Measurements from ENCODE around the gene ABHD2. TPM values are rescaled to one million over a fixed set of nuclear protein-coding genes. Genes with fewer than 3 reads are reported as not detected.

ABHD2 gene
- total RNA-seq, 2 experiments from 2014 or later = 41.5 to 52.1 TPM

- DNase-seq (peak; percentile 65), ATAC-seq (no peak)
- Mint-ChIP-seq H3K4me1 (peaks cover 30% of the 10 kb centered on the region), H3K36me3 (ENCODE audit: low read depth) (peaks cover 7% of the 10 kb centered on the region), H3K4me3 (no peak overlapping the region), H3K9me3 (ENCODE audit: low read depth) (no peaks in the 10 kb centered on the region), H3K27ac (no peak overlapping the region), H3K27me3 (no peaks in the 10 kb centered on the region)
- CTCF ChIA-PET = interaction anchor here (0.6 to 6.8 kb wide), 35 partner anchors 9 to 313 kb away, joined by 3 to 50 read pairs (median 5); partner anchors contain the start of gene ABHD2
- POLR2A ChIA-PET = interaction anchor here (0.6 to 1.0 kb wide), 2 partner anchors 8 to 57 kb away, joined by 4 read pairs; no protein-coding TSS in a partner anchor
- intact Hi-C loops (cut with DNase I, micrococcal nuclease) = loop anchor here in 1 of 2 experiments (1.0 kb wide), 1 partner anchor 114 kb away; no protein-coding TSS in a partner anchor
These were observed 83.1 kb downstream of the ABHD2 start for GRCh38 chr15:89171136-89172072.

DNA sequence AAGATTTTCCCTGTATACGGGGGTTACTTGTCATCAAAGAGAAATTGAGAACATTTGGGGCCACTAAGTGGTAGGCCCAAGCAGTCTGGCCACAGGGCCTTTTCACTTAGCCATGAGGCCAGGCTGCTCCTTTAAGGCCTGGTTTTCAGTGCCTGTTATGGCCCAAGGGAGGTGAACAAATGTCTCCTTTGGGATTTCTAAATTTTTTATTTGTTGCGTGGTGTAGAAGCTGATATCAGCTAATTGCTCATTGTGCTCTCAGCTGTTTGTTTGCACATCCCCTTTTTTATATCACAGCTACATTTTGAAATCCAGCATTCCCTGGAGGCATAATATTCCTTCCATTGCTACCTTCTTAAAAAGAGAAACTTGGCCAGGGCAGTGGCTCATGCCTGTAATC is 84.7 kb downstream of the ABHD2 start:
- POLR2A ChIA-PET = no interaction called here
- ATAC-seq (no peak), DNase-seq (no peak)
- intact Hi-C loops (cut with DNase I, micrococcal nuclease) = no loop called here
- no peak overlapping the region for H3K4me3 Mint-ChIP-seq
- no peaks in the 10 kb centered on the region for H3K9me3 Mint-ChIP-seq (ENCODE audit: low read depth)
- H3K27ac Mint-ChIP-seq = no peak overlapping the region
- CTCF ChIA-PET = interaction anchor here (1.1 to 6.8 kb wide), 8 partner anchors 9 to 114 kb away, joined by 3 to 50 read pairs (median 12); partner anchors contain the start of gene ABHD2
- H3K27me3 Mint-ChIP-seq = no peaks in the 10 kb centered on the region
- peaks cover 15% of the 10 kb centered on the region for H3K36me3 Mint-ChIP-seq (ENCODE audit: low read depth)
- peaks cover 24% of the 10 kb centered on the region for H3K4me1 Mint-ChIP-seq

DNA sequence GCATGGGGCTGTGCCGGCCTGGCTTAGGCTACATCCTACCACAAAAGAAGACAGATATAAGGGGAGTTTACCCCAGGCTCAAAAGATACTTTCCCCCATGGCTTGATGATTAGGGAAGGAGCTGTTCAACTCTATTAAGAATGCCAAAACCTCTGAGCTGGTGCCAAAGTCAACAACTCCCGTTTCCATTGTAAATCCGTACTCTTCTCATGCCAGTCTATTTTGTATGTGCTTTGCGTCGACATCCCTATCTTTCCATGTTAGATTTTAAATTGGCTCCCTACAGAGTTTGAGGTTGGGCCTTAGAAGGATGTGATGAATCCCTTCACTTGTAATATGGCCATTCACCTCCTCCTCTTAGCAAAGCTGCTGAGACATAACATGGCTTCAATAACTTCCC is 86.2 kb downstream of the ABHD2 start:
- ChIA-PET POLR2A (no interaction called here), CTCF (interaction anchor here (1.1 to 6.8 kb wide), 5 partner anchors 24 to 270 kb away, joined by 3 to 50 read pairs (median 4); no protein-coding TSS in a partner anchor)
- H3K9me3 Mint-ChIP-seq (ENCODE audit: low read depth) = no peaks in the 10 kb centered on the region
- no peak overlapping the region for H3K27ac Mint-ChIP-seq
- H3K4me3 Mint-ChIP-seq = no peak overlapping the region
- no peak for ATAC-seq
- no peak for DNase-seq
- no peaks in the 10 kb centered on the region for H3K27me3 Mint-ChIP-seq
- intact Hi-C loops (cut with DNase I, micrococcal nuclease) = no loop called here
- H3K36me3 Mint-ChIP-seq (ENCODE audit: low read depth) = peaks cover 17% of the 10 kb centered on the region
- peaks cover 24% of the 10 kb centered on the region for H3K4me1 Mint-ChIP-seq

DNA sequence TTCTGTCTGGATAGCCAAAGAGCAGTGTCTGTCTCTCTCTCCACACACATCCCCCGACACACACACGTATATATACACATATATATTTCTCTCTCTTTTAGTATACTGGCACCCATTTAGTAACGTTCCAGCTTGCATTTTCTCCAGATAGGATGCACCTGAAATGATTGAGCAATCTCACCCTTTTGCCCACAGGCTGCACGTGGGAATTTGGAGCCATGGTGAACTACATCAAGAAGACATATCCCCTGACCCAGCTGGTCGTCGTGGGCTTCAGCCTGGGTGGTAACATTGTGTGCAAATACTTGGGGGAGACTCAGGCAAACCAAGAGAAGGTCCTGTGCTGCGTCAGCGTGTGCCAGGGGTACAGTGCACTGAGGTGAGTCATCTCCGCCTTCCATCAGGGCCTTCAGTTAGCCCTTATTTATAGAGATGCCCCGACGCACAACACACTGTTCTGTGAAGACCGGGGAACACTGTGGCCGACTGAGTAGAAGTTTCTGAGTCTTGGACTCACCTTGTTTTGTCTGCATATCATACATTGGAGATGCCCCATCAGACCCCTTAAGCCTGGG is 87.4 kb downstream of the ABHD2 start:
- peaks cover 15% of the 10 kb centered on the region for H3K36me3 Mint-ChIP-seq (ENCODE audit: low read depth)
- H3K27me3 Mint-ChIP-seq = no peaks in the 10 kb centered on the region
- H3K4me3 Mint-ChIP-seq = no peak overlapping the region
- ChIA-PET CTCF (interaction anchor here (0.7 to 6.8 kb wide), 9 partner anchors 8 to 271 kb away, joined by 3 to 50 read pairs (median 4); no protein-coding TSS in a partner anchor), POLR2A (no interaction called here)
- H3K27ac Mint-ChIP-seq = no peak overlapping the region
- DNase-seq (no peak), ATAC-seq (no peak)
- no peaks in the 10 kb centered on the region for H3K9me3 Mint-ChIP-seq (ENCODE audit: low read depth)
- H3K4me1 Mint-ChIP-seq = peaks cover 36% of the 10 kb centered on the region
- intact Hi-C loops (cut with DNase I, micrococcal nuclease) = loop anchor here (2.0 to 5.0 kb wide), 3 partner anchors 48 to 268 kb away; partner anchors contain the start of gene ABHD2 (in 1 of the 2)

DNA sequence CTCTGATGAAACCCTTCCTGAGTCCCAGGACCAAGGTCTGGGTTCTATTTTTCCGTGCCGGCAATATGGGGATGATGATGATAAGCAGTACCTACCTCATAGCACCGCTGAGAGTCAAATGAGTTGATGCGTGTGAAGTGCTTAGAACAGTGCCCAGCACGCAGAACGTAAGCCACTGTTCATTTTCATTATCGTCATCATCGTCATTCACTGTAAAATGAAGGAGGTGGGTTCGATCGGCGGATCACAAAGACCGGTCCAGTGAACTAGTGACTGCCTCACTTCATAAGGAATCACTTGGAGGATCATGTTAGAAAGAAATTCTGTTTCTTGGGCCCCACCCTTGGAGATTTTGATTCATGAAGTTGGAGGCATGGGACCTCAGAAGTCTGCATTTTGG is 88.9 kb downstream of the ABHD2 start:
- Mint-ChIP-seq H3K36me3 (ENCODE audit: low read depth) (peaks cover 22% of the 10 kb centered on the region), H3K27ac (no peak overlapping the region), H3K4me3 (no peak overlapping the region), H3K4me1 (peaks cover 40% of the 10 kb centered on the region), H3K27me3 (no peaks in the 10 kb centered on the region), H3K9me3 (ENCODE audit: low read depth) (no peaks in the 10 kb centered on the region)
- ATAC-seq (no peak), DNase-seq (no peak)
- POLR2A ChIA-PET = interaction anchor here (0.5 to 1.0 kb wide), 3 partner anchors 33 to 1244 kb away, joined by 3 read pairs; no protein-coding TSS in a partner anchor
- intact Hi-C loops (cut with DNase I, micrococcal nuclease) = loop anchor here (1.0 to 5.0 kb wide), 6 partner anchors 50 to 283 kb away; partner anchors contain the start of gene ABHD2 (in 1 of the 2)
- CTCF ChIA-PET = interaction anchor here (0.6 to 4.0 kb wide), 35 partner anchors 10 to 298 kb away, joined by 3 to 90 read pairs (median 5); partner anchors contain the start of gene FANCI

DNA sequence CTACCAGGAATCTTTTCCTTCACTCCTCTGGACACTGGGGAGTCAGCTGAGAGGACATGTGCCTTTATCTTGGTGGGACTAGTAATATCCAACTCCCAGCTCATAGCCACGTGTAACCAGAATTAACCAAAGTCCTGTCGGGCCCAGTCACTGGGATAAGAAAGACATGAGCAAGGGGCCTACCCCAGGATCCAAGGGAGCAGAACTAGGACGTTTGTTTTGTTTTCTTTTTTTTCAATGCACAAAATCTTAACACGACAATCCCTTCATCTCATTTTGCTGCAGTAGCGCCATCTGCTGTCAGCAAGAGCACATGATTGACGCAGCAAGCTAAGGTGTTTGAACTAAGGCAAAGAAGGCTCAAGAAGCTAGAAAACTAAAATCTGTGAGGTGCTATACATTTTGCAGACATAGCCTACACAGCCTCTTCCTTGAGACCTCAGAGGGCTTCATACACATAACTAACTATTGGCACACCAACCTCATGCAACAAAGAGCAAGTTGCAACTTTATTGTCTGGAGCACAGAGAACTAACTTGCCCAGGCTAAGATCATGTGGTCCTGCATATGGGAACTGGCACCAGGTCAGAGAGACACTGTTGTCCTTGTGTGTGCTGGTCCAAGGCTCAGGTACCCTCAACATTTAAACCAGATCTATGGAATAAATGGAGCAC is 89.5 kb downstream of the ABHD2 start:
- Mint-ChIP-seq H3K4me1 (peaks cover 40% of the 10 kb centered on the region), H3K4me3 (no peak overlapping the region), H3K9me3 (ENCODE audit: low read depth) (no peaks in the 10 kb centered on the region), H3K36me3 (ENCODE audit: low read depth) (peaks cover 23% of the 10 kb centered on the region), H3K27ac (peak overlapping the region; percentile 91), H3K27me3 (no peaks in the 10 kb centered on the region)
- DNase-seq (peak; percentile 84), ATAC-seq (peak; percentile 31)
- intact Hi-C loops (cut with DNase I, micrococcal nuclease) = loop anchor here (1.0 to 5.0 kb wide), 7 partner anchors 50 to 283 kb away; partner anchors contain the start of gene ABHD2 (in 1 of the 2)
- CTCF ChIA-PET = interaction anchor here (0.5 to 4.0 kb wide), 50 partner anchors 9 to 735 kb away, joined by 3 to 90 read pairs (median 4); partner anchors contain the start of genes ARPIN and FANCI
- POLR2A ChIA-PET = interaction anchor here (0.5 to 1.0 kb wide), 4 partner anchors 34 to 1243 kb away, joined by 3 read pairs; partner anchors contain the start of gene ISG20

- peak; percentile 51 for ATAC-seq
- Mint-ChIP-seq H3K9me3 (ENCODE audit: low read depth) (no peaks in the 10 kb centered on the region), H3K36me3 (ENCODE audit: low read depth) (peaks cover 23% of the 10 kb centered on the region), H3K4me1 (peaks cover 40% of the 10 kb centered on the region), H3K27me3 (no peaks in the 10 kb centered on the region), H3K4me3 (no peak overlapping the region), H3K27ac (peak overlapping the region; percentile 91)
- ChIA-PET POLR2A (interaction anchor here (0.8 to 1.0 kb wide), 3 partner anchors 11 to 540 kb away, joined by 3 to 4 read pairs (median 3); partner anchors contain the start of gene ISG20), CTCF (interaction anchor here (0.5 to 4.0 kb wide), 44 partner anchors 9 to 734 kb away, joined by 3 to 90 read pairs (median 4); partner anchors contain the start of genes ARPIN and FANCI)
- DNase-seq = peak; percentile 47
- intact Hi-C loops (cut with DNase I, micrococcal nuclease) = loop anchor here (2.0 to 5.0 kb wide), 3 partner anchors 51 to 271 kb away; no protein-coding TSS in a partner anchor
These were observed 90.2 kb downstream of the ABHD2 start for GRCh38 chr15:89178307-89178977.

DNA sequence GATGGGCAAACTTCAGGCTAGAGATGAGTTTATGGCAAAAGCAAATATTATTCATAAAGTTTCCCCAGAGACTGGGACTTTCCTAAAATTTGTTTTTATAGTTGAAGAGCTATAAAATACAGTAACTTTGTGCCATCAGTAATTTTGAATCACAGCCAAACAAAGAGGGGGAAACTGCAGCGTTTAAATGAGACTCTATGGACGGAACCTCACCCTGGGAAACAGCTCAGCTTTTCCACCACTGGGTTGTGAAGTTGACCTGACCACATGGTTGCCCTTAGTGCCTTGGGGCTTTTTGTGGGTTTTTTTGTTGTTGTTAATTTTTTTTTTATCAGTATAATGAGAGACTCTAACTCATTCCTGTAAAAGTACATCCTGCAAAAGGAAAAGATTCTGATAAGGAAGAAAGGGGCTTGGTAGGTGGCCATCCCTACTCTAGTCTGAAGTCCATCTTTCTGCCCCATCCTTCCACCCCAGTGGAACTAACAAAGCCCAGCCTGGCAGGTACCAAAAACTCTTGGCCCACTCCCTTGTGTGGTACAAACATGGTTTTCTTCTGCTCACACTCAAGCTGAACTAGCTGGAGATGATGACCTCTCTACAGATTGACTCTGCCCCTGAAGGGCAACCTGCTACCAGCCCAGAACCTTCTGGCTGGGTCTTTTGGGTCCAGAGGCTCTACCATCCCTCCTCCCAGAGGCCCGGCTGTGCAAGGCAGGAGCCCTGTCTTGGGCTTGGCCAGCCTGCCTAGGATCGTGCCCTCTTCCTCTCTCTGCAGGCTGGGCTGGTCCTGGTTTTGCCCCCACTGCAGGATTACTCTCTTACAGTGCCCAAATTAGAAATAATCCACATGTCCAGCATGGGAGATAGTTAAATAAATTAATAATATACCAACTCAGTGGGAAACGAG is 92.0 kb downstream of the ABHD2 start:
- Mint-ChIP-seq H3K36me3 (ENCODE audit: low read depth) (peaks cover 23% of the 10 kb centered on the region), H3K9me3 (ENCODE audit: low read depth) (no peaks in the 10 kb centered on the region), H3K27ac (peak overlapping the region; percentile 91), H3K4me3 (no peak overlapping the region), H3K27me3 (no peaks in the 10 kb centered on the region), H3K4me1 (peaks cover 45% of the 10 kb centered on the region)
- DNase-seq (peak; percentile 83), ATAC-seq (peak; percentile 80)
- ChIA-PET POLR2A (interaction anchor here (0.8 kb wide), 2 partner anchors 9 to 697 kb away, joined by 3 to 4 read pairs; no protein-coding TSS in a partner anchor), CTCF (interaction anchor here (0.8 to 4.0 kb wide), 9 partner anchors 9 to 285 kb away, joined by 3 to 90 read pairs (median 8); no protein-coding TSS in a partner anchor)
- intact Hi-C loops (cut with DNase I, micrococcal nuclease) = loop anchor here (1.0 to 5.0 kb wide), 9 partner anchors 13 to 283 kb away; partner anchors contain the start of gene HAPLN3 (in 1 of the 2)

DNA sequence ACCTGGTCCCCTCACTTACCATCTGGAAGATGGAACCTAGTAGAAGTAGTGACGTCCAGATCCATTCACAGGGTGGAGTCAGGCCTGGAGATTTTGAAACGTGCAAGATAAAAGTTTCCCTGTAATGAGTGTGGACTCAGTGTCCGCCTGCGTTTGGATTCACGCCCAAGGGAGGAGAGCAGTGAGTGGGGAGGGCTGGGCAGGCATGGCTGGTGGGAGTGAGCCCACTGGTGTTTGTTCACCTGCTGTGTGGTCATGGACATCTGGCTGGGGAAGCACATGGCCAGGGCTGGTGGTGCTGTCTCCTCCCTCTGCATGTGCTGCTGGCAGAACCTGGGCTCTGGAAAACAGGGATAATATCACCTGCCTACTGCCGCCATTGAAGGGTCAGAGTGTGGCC is 96.1 kb downstream of the ABHD2 start:
- DNase-seq (no peak), ATAC-seq (no peak)
- no peak overlapping the region for H3K4me3 Mint-ChIP-seq
- H3K36me3 Mint-ChIP-seq (ENCODE audit: low read depth) = peaks cover 21% of the 10 kb centered on the region
- no peaks in the 10 kb centered on the region for H3K9me3 Mint-ChIP-seq (ENCODE audit: low read depth)
- ChIA-PET POLR2A (interaction anchor here (0.6 kb wide), 1 partner anchor 158 kb away, joined by 3 read pairs; no protein-coding TSS in a partner anchor), CTCF (no interaction called here)
- H3K27me3 Mint-ChIP-seq = no peaks in the 10 kb centered on the region
- H3K27ac Mint-ChIP-seq = no peak overlapping the region
- intact Hi-C loops (cut with DNase I, micrococcal nuclease) = loop anchor here in 1 of 2 experiments (5.0 kb wide), 1 partner anchor 287 kb away; the partner anchor contains the start of gene HAPLN3
- peaks cover 26% of the 10 kb centered on the region for H3K4me1 Mint-ChIP-seq

All from activated CD4-positive, alpha-beta T cell treated with anti-CD3 and anti-CD28 coated beads for 36 hours (primary cell).